ENCODE results near the gene CLCN4. TPM values are rescaled to one million over a fixed set of nuclear protein-coding genes. Genes with fewer than 3 reads are reported as not detected.

The CLCN4 gene
- total RNA-seq, result 10 to 100 TPM in 3 of 4 donors, 1 to 10 TPM in 1; 7.1 to 19.1 (median 15.9) TPM

- peaks cover 5% of the 10 kb centered on the region for H3K27me3 ChIP-seq
- intact Hi-C loops (cut with DNase I), result no loop called here
- H3K27ac ChIP-seq, result peak within 1 kb of the TSS; percentile 66 to 90 (median 73)
- DNase-seq, result peak; percentile 83 to 84
- H3K36me3 ChIP-seq, result no peaks in the 10 kb centered on the region
- H3K4me3 ChIP-seq (replicated peaks in 1 of 3), result peak within 1 kb of the TSS in 2 of 3 donors; percentile 14 to 17
- H3K4me1 ChIP-seq, result peaks cover 0 to 8% of the 10 kb centered on the region in 2 donors
- WGBS, 2 donors, result 12 to 13% methylated on average over 10 to 15 of the region's 27 CpGs
- no peaks in the 10 kb centered on the region for H3K9me3 ChIP-seq
- peak in 1 of 2 donors; percentile 69 for TF ChIP-seq POLR2A (IDR thresholded peaks at IDR 0.05)
- TF ChIP-seq CTCF (IDR thresholded peaks at IDR 0.05), result no peak
These were observed at the start of gene CLCN4 for GRCh38 chrX:10156199-10157031. TSS of gene CLCN4 (plus strand) at chrX:10156975. CDS start at chrX:10185033, 28,058 bp downstream.

DNA sequence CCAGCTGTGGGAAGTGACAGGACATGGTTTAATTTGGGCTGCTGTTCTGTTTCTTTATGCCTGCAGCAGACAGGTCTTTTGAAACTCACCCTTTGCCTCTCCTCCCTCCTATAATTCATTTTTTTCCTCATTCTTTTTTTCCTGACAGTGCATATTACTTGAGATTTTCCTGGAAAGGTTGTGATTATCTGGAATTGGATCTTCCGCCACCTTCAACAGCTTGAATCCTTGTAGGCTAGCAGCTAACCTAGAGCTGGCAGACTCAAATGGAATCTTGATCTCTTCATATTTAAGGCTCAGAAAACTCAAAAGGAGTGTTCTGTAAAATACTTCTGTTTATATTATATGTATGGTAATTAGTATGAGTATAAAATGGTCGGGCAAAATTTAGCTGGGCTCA is 49.3 kb upstream of the CLCN4 start:
- H3K27ac ChIP-seq, result peak overlapping the region in 2 of 3 donors; percentile 22 to 70
- H3K36me3 ChIP-seq, result no peaks in the 10 kb centered on the region
- H3K27me3 ChIP-seq, result no peaks in the 10 kb centered on the region
- H3K4me1 ChIP-seq, result peaks cover 0 to 4% of the 10 kb centered on the region in 2 donors
- H3K4me3 ChIP-seq (replicated peaks in 1 of 3), result no peak overlapping the region
- no peaks in the 10 kb centered on the region for H3K9me3 ChIP-seq
- no peak for DNase-seq
- 90 to 91% methylated on average over 2 of the region's 2 CpGs for WGBS, 2 donors
- intact Hi-C loops (cut with DNase I), result no loop called here
- no peak for TF ChIP-seq CTCF (IDR thresholded peaks at IDR 0.05)
- no peak for TF ChIP-seq POLR2A (IDR thresholded peaks at IDR 0.05)

- intact Hi-C loops (cut with DNase I), result no loop called here
- Histone ChIP-seq H3K9me3 (no peaks in the 10 kb centered on the region), H3K27ac (no peak overlapping the region), H3K4me3 (replicated peaks in 1 of 3) (no peak overlapping the region), H3K4me1 (peaks cover 0 to 4% of the 10 kb centered on the region in 2 donors), H3K36me3 (no peaks in the 10 kb centered on the region), H3K27me3 (no peaks in the 10 kb centered on the region)
- DNase-seq, result no peak
- TF ChIP-seq CTCF (IDR thresholded peaks at IDR 0.05) (no peak), POLR2A (IDR thresholded peaks at IDR 0.05) (no peak)
- 91 to 100% methylated on average over 4 to 7 of the region's 9 CpGs for WGBS, 2 donors
These were observed 48.5 kb upstream of the CLCN4 start for GRCh38 chrX:10108288-10108687.

- Histone ChIP-seq H3K4me3 (replicated peaks in 1 of 3) (no peak overlapping the region), H3K27me3 (no peaks in the 10 kb centered on the region), H3K27ac (no peak overlapping the region), H3K9me3 (no peaks in the 10 kb centered on the region), H3K36me3 (no peaks in the 10 kb centered on the region), H3K4me1 (peaks cover 0 to 4% of the 10 kb centered on the region in 2 donors)
- 90 to 96% methylated on average over 11 to 14 of the region's 27 CpGs for WGBS, 2 donors
- TF ChIP-seq CTCF (IDR thresholded peaks at IDR 0.05) (no peak), POLR2A (IDR thresholded peaks at IDR 0.05) (no peak)
- no peak for DNase-seq
- intact Hi-C loops (cut with DNase I), result no loop called here
These were observed 47.1 kb upstream of the CLCN4 start for GRCh38 chrX:10109695-10110094.

DNA sequence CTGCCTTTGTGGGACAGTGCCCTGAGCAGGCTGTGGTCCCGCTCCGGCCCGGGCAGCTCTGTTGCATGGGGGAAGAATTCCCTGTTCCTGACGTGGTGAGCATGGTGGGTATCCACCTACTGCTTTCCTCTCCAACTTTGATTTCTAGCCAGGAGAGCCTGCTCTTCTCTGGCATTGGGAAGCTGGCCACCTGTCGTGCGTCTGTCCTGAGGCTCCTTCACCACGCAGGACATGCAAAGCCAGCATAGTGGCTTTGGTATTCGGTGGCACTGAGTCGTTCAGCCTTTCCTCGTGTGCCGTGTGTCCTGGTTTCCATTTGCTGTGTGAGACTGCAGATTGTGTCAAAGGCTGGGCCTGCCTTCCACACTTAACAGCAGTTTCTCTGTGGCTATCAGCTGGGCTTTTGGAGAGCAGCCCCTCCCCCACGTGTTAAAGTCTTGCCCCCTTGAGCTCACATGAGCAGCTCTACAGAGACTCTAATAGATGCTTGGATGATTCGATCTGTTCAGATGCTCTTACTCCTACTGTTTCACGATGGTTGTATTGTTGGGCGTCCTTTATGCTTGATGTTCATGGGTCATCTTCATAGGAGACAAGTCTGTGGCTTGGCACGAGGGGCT is 46.3 kb upstream of the CLCN4 start:
- Histone ChIP-seq H3K4me3 (replicated peaks in 1 of 3) (no peak overlapping the region), H3K4me1 (peaks cover 0 to 4% of the 10 kb centered on the region in 2 donors), H3K27me3 (no peaks in the 10 kb centered on the region), H3K36me3 (no peaks in the 10 kb centered on the region), H3K27ac (no peak overlapping the region), H3K9me3 (no peaks in the 10 kb centered on the region)
- no peak for DNase-seq
- WGBS, 2 donors, result 89 to 96% methylated on average over 8 to 11 of the region's 16 CpGs
- no peak for TF ChIP-seq CTCF (IDR thresholded peaks at IDR 0.05)
- TF ChIP-seq POLR2A (IDR thresholded peaks at IDR 0.05), result no peak
- intact Hi-C loops (cut with DNase I), result no loop called here
